Endodermal cell (in vitro differentiated cells): ENCODE results near the gene SERPIND1. TPM values are rescaled to one million over a fixed set of nuclear protein-coding genes. Genes with fewer than 3 reads are reported as not detected.

ENCODE experiments used
- DNase-seq: peaks from one replicate; pipeline ENCODE4 v3.0.0-alpha.2; 2017
- H3K27ac ChIP-seq: 2 replicates; pipeline ENCODE4 v1.5.1; 2013; ENCODE audit warnings: mild to moderate bottlenecking, low read depth, low read length, moderate library complexity
- H3K27me3 ChIP-seq: 2 replicates; pipeline ENCODE4 v1.6.1; 2013; ENCODE audit warnings: mild to moderate bottlenecking, low read length, moderate library complexity; ENCODE audit not compliant: insufficient read depth, control insufficient read depth, poor library complexity, severe bottlenecking
- H3K36me3 ChIP-seq: 2 replicates; pipeline ENCODE4 v1.7.0; 2013; ENCODE audit warnings: mild to moderate bottlenecking, low read length, moderate library complexity; ENCODE audit not compliant: control insufficient read depth, insufficient read depth
- H3K4me1 ChIP-seq: one replicate; pipeline ENCODE4 v1.7.0; 2013; ENCODE audit warnings: low read length; ENCODE audit not compliant: control insufficient read depth, insufficient read depth
- H3K4me3 ChIP-seq: 2 replicates; pipeline ENCODE4 v1.5.1; 2013; ENCODE audit warnings: mild to moderate bottlenecking, low read length, moderate library complexity
- H3K9ac ChIP-seq: 2 replicates; pipeline ENCODE4 v1.6.1; 2013; ENCODE audit warnings: mild to moderate bottlenecking, low read length, moderate library complexity; ENCODE audit not compliant: poor library complexity, severe bottlenecking; ENCODE audit errors: extremely low read depth
- H3K9me3 ChIP-seq: 2 replicates; pipeline ENCODE4 v1.6.1; 2013; ENCODE audit warnings: mild to moderate bottlenecking, low read length, moderate library complexity; ENCODE audit not compliant: control insufficient read depth
- H3K27ac Mint-ChIP-seq: 2 replicates; pipeline ENCODE4 v1.8.0; 2020; ENCODE audit warnings: mixed read lengths
- H3K27me3 Mint-ChIP-seq: 2 replicates; pipeline ENCODE4 v1.8.0; 2021; ENCODE audit warnings: mild to moderate bottlenecking, mixed read lengths; ENCODE audit not compliant: insufficient read depth
- H3K36me3 Mint-ChIP-seq: 2 replicates; pipeline ENCODE4 v1.8.0; 2020; ENCODE audit warnings: low read depth, mixed read lengths
- H3K4me1 Mint-ChIP-seq: 2 replicates; pipeline ENCODE4 v1.8.0; 2020; ENCODE audit warnings: mixed read lengths
- H3K4me3 Mint-ChIP-seq: 2 replicates; pipeline ENCODE4 v1.8.0; 2020; ENCODE audit warnings: mild to moderate bottlenecking, moderate library complexity, mixed read lengths
- H3K9me3 Mint-ChIP-seq: 2 replicates; pipeline ENCODE4 v1.8.0; 2020; ENCODE audit warnings: mild to moderate bottlenecking, mixed read lengths
- WGBS, 2 experiments: methylation state at CpG; one replicate each; pipeline versions ENCODE4 v1.1.5 to v1.1.7; 2013; ENCODE audit warnings: missing lambda C conversion rate in 2 of 2, mixed read lengths in 1 of 2; ENCODE audit not compliant: insufficient coverage in 1 of 2, insufficient read length in 1 of 2; 5-methylcytosine and 5-hydroxymethylcytosine counted together
- total RNA-seq, 2 donors: library from RNA; stranded (reverse); fragmentation: NEBNext Ultra II Directional in 1 of 2; extraction: Animal tissue kit (Norgen Biotek cat#: 25700) in 1 of 2; gene quantifications; 2 replicates in 1 of 2; 3 replicates in 1 of 2; pipeline ENCODE4 v1.2.1, GENCODE V29; 2021
- TF ChIP-seq, protein P1 (sequence below): fragments of 200-600 bp; sonication (generic); conservative IDR thresholded peaks from 2 replicates; pipeline ENCODE4 v1.5.0; 2021; ENCODE audit warnings: antibody characterized with exemption, mild to moderate bottlenecking

Gene SERPIND1
- total RNA-seq, 2 donors from 2014 or later: not detected

DNA sequence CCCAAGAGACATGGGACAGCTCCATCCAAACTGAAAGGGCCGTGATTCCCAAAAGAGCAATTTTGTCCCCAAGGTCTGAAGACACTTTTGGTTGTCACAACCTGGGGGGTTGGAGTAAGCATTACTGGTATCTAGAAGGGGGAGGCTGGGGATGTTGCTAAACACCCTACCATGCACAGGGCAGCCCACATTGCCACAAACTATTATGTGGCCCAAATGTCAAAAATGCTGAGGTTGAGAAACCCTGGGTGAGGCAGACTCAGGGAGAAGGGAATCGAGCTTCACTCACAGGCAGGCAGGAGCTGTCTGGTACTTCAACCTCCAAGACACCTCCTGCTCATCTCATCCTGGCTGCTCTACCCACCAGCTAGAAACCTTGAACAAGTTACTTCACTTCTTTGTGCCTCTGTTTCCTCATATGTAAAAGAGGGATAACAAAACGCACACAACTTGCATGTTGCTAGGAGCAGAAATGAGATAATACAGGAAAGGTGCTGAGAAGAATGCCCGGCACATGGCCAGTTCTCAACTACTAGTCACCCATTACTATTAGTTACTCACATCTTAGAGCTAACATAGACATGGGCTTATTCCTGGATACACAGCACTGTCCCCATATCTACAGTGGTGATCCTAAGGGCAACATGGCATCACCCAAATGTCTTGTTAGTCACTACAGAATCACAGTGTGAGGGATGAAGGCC, 8.8 kb downstream of the SERPIND1 start:
- Mint-ChIP-seq H3K27ac (no peak overlapping the region), H3K4me1 (peaks cover 18% of the 10 kb centered on the region), H3K9me3 (no peaks in the 10 kb centered on the region), H3K36me3 (peaks cover 4% of the 10 kb centered on the region), H3K4me3 (no peak overlapping the region), H3K27me3 (no peaks in the 10 kb centered on the region)
- no peaks in the 10 kb centered on the region for H3K9me3 ChIP-seq
- H3K4me3 ChIP-seq: no peak overlapping the region
- DNase-seq: no peak
- WGBS, 2 experiments: 98 to 100% methylated on average over 1 to 4 of the region's 4 CpGs
- no peak overlapping the region for H3K27ac ChIP-seq
- no peaks in the 10 kb centered on the region for H3K27me3 ChIP-seq
- H3K36me3 ChIP-seq: peaks cover 2% of the 10 kb centered on the region
- H3K9ac ChIP-seq: no peak overlapping the region
- peaks cover 2% of the 10 kb centered on the region for H3K4me1 ChIP-seq
- TF ChIP-seq, protein P1, sequence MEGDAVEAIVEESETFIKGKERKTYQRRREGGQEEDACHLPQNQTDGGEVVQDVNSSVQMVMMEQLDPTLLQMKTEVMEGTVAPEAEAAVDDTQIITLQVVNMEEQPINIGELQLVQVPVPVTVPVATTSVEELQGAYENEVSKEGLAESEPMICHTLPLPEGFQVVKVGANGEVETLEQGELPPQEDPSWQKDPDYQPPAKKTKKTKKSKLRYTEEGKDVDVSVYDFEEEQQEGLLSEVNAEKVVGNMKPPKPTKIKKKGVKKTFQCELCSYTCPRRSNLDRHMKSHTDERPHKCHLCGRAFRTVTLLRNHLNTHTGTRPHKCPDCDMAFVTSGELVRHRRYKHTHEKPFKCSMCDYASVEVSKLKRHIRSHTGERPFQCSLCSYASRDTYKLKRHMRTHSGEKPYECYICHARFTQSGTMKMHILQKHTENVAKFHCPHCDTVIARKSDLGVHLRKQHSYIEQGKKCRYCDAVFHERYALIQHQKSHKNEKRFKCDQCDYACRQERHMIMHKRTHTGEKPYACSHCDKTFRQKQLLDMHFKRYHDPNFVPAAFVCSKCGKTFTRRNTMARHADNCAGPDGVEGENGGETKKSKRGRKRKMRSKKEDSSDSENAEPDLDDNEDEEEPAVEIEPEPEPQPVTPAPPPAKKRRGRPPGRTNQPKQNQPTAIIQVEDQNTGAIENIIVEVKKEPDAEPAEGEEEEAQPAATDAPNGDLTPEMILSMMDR: no peak

DNA sequence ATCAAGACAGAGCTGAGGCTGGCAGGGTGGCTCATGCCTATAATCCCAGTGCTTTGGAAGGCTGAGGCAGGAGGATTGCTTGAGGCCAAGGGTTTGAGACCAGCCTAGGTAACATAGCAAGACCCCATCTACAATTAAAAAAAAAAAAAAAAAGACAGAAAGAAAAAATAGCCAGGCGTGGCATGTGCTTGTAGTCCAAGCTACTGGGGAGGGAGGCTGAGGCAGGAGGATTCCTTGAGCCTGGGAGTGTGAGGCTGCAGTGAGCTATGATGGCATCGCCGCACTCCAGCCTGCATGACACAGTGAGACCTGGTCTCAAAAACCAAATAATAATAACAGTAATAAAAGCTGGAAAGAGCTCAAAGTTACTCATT, 9.4 kb downstream of the SERPIND1 start:
- Mint-ChIP-seq H3K4me1 (peaks cover 16% of the 10 kb centered on the region), H3K4me3 (no peak overlapping the region), H3K27ac (no peak overlapping the region), H3K9me3 (no peaks in the 10 kb centered on the region), H3K27me3 (no peaks in the 10 kb centered on the region), H3K36me3 (peaks cover 6% of the 10 kb centered on the region)
- TF ChIP-seq, protein P1: no peak
- Histone ChIP-seq H3K36me3 (peaks cover 8% of the 10 kb centered on the region), H3K4me3 (no peak overlapping the region), H3K9me3 (no peaks in the 10 kb centered on the region), H3K27ac (no peak overlapping the region), H3K4me1 (no peaks in the 10 kb centered on the region), H3K9ac (no peak overlapping the region), H3K27me3 (no peaks in the 10 kb centered on the region)
- no peak for DNase-seq
- 100% methylated on average over 2 of the region's 3 CpGs; no CpG with 5 or more reads in 1 of the 2 experiments for WGBS, 2 experiments

DNA sequence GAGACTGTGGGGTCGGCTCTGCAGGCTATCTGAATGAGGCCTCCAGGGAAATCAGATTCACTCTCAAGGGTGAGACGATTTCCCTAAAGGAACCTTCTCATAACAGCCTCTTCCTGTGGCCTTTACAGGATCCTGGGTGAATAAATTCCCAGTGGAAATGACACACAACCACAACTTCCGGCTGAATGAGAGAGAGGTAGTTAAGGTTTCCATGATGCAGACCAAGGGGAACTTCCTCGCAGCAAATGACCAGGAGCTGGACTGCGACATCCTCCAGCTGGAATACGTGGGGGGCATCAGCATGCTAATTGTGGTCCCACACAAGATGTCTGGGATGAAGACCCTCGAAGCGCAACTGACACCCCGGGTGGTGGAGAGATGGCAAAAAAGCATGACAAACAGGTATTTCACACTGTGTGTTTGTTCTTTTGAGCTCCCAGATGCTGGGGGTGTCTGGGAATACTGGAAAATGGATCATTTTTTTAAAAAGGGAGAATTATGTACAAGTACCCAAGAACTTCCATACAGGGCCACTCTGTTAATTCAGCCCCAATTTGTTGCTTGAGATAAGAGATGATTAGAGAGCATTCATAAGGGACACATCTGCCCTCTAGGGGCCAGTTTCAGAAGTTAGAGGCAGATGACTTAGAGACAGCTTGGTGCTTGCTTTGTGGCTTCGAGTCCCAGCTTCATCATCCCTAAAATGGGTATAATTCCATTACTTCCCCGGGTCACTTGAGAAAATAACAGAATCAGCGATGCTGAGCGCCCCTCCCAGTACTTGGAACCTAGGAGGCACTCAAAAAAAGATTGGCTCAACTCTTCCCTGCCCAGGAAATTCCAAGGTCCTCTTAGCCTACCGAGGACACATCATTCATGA, 10.2 kb downstream of the SERPIND1 start:
- Mint-ChIP-seq H3K36me3 (peaks cover 6% of the 10 kb centered on the region), H3K4me3 (no peak overlapping the region), H3K27me3 (no peaks in the 10 kb centered on the region), H3K4me1 (peaks cover 8% of the 10 kb centered on the region), H3K9me3 (no peaks in the 10 kb centered on the region), H3K27ac (no peak overlapping the region)
- Histone ChIP-seq H3K4me3 (no peak overlapping the region), H3K36me3 (peaks cover 14% of the 10 kb centered on the region), H3K27me3 (no peaks in the 10 kb centered on the region), H3K4me1 (no peaks in the 10 kb centered on the region), H3K9ac (no peak overlapping the region), H3K9me3 (no peaks in the 10 kb centered on the region), H3K27ac (no peak overlapping the region)
- WGBS, 2 experiments: 69 to 78% methylated on average over 10 to 14 of the region's 14 CpGs
- TF ChIP-seq, protein P1: peak; percentile 85
- DNase-seq: peak; percentile 83
